Ovary (tissue), 3 donors: ENCODE results near the gene SMG9.

Experiments
- EP300 ChIP-seq: sonication (generic); formaldehyde crosslinking; IDR thresholded peaks from one replicate; pipeline ENCODE4 v1.6.1; 2017; ENCODE audit warnings: antibody characterized with exemption
- POLR2A ChIP-seq: fragments of 450-650 bp; IDR thresholded peaks from one replicate; pipeline ENCODE4 v1.6.1; 2017; ENCODE audit warnings: antibody characterized with exemption, mild to moderate bottlenecking, moderate library complexity
- TF ChIP-seq, protein P1 (sequence below), 3 donors: fragments of 450-650 bp in 2 of 3; fragments of 200-600 bp in 1 of 3; IDR thresholded peaks; one replicate each; pipeline versions ENCODE4 v1.5.1 to v1.8.0; 2016 to 2022; ENCODE audit warnings: antibody characterized with exemption in 3 of 3, mild to moderate bottlenecking in 1 of 3
- donor health status: DM: no; HTN: no; CAD: no.

DNA sequence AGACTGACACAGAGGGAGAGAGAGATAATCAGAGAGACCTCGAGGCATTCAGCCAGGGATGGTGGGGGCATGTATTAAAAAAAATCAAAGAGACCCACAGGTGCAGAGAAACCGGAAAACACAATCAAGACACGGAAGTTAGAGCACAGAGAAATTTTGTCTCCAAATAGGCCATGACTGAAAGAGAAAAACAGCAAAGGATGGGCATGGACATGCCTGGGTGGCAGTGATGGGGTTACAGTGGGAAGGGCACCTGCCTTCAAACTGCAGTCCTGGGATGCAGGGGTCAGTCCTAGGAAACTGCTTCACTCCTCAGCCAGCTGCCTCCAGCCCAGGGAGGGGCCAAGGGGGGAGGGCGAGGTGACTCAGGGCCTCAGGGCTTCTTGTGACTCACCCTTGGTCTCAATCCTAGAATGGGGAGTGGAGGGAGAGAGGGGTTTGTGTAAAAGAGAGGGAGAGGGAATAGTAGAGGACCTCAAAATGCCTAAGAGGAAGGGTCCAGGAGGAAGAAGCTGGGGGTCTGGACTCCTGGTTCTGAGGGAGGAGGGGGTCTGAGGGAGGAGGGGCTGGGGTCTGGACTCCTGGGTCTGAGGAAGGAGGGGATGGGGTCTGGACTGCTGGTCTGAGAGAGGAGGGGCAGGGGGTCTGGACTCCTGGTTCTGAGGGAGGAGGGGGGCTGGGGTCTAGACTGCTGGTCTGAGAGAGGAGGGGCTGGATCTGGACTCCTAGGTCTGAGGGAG is 29.6 kb upstream of the SMG9 start:
- TF ChIP-seq POLR2A: no peak
- TF ChIP-seq, protein P1, sequence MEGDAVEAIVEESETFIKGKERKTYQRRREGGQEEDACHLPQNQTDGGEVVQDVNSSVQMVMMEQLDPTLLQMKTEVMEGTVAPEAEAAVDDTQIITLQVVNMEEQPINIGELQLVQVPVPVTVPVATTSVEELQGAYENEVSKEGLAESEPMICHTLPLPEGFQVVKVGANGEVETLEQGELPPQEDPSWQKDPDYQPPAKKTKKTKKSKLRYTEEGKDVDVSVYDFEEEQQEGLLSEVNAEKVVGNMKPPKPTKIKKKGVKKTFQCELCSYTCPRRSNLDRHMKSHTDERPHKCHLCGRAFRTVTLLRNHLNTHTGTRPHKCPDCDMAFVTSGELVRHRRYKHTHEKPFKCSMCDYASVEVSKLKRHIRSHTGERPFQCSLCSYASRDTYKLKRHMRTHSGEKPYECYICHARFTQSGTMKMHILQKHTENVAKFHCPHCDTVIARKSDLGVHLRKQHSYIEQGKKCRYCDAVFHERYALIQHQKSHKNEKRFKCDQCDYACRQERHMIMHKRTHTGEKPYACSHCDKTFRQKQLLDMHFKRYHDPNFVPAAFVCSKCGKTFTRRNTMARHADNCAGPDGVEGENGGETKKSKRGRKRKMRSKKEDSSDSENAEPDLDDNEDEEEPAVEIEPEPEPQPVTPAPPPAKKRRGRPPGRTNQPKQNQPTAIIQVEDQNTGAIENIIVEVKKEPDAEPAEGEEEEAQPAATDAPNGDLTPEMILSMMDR (IDR thresholded peaks at IDR 0.05): no peak
- no peak for TF ChIP-seq EP300
